ENCODE measurements around the gene SNRNP25. TPM values are rescaled to one million over a fixed set of nuclear protein-coding genes. Genes with fewer than 3 reads are reported as not detected.

SNRNP25 gene
- total and polyA plus RNA-seq, 2 of the 8 experiments (the other 6 are each of a cell fraction or from before 2014, with no cell fraction given): 53.0 to 58.4 TPM

- TF ChIP-seq TAF7 (optimal IDR thresholded peaks at IDR 0.05; ENCODE audit: borderline replicate concordance, low read depth, low read length): no peak
- no peak for TF ChIP-seq HDAC6 (IDR thresholded peaks at IDR 0.05; ENCODE audit: low read depth, low read length)
- WGBS, 2 experiments (ENCODE audit: extremely low coverage in 1 of 2, insufficient coverage in 1 of 2, insufficient read length in 1 of 2, insufficient replicate concordance in 2 of 2, low coverage in 1 of 2, low lambda C conversion rate in 2 of 2, missing lambda C conversion rate in 1 of 2): 88% methylated on average over 5 of the region's 5 CpGs; no CpG with 5 or more reads in 1 of the 2 experiments
- Histone ChIP-seq H4K20me1 (replicated peaks in 1 of 2; ENCODE audit: control insufficient read depth in 1 of 2, insufficient read depth in 2 of 2, low read length in 2 of 2) (peaks cover 0 to 16% of the 10 kb centered on the region in 2 experiments), H2AK5ac (ENCODE audit: low read depth, low read length) (no peak overlapping the region), H3K79me1 (ENCODE audit: low read depth, low read length) (peaks cover 2% of the 10 kb centered on the region), H3K4me2 (ENCODE audit: insufficient read depth in 1 of 2, low read depth in 2 of 2, low read length in 2 of 2) (no peak overlapping the region), H3K4me3 (ENCODE audit: extremely low read depth in 1 of 4, insufficient read depth in 2 of 4, low read depth in 3 of 4, low read length in 4 of 4) (no peak overlapping the region), H3K4me1 (replicated peaks in 1 of 4; ENCODE audit: control insufficient read depth in 3 of 4, insufficient read depth in 4 of 4, low read length in 3 of 4) (no peaks in the 10 kb centered on the region), H2BK12ac (ENCODE audit: low read depth, low read length) (no peak overlapping the region), H2AFZ (ENCODE audit: low read length) (no peak overlapping the region), H3K23ac (ENCODE audit: insufficient read length) (no peak overlapping the region), H3K9ac (replicated peaks in 1 of 4; ENCODE audit: extremely low read depth in 1 of 4, low read depth in 3 of 4, low read length in 3 of 4) (no peak overlapping the region), H3K18ac (ENCODE audit: extremely low read depth, low read length) (no peak overlapping the region), H3K79me2 (ENCODE audit: control insufficient read depth in 1 of 2, insufficient read depth in 2 of 2, low read length in 2 of 2) (peaks cover 0 to 10% of the 10 kb centered on the region in 2 experiments; a peak in 2 of 4 replicates), H4K5ac (ENCODE audit: insufficient read length, low read depth, low read length) (no peak overlapping the region), H4K91ac (replicated peaks; ENCODE audit: insufficient read length, low read length) (no peak overlapping the region), H3K56ac (replicated peaks; ENCODE audit: insufficient read length, low read depth, low read length) (no peak overlapping the region), H2BK20ac (ENCODE audit: low read length) (no peak overlapping the region), H3K27me3 (replicated peaks in 1 of 4; ENCODE audit: control insufficient read depth in 3 of 4, extremely low read depth in 1 of 4, insufficient read depth in 3 of 4, low read length in 3 of 4) (no peaks in the 10 kb centered on the region), H4K8ac (ENCODE audit: extremely low read depth, insufficient read depth, low read length) (no peak overlapping the region), H2BK120ac (replicated peaks; ENCODE audit: low read depth, low read length) (no peak overlapping the region), H2BK5ac (ENCODE audit: low read depth, low read length) (no peak overlapping the region), H3K14ac (ENCODE audit: insufficient read length) (no peak overlapping the region), H3K27ac (ENCODE audit: low read depth, low read length) (no peak overlapping the region), H3K4ac (replicated peaks; ENCODE audit: insufficient read length, low read depth, low read length) (no peak overlapping the region), H3K23me2 (ENCODE audit: low read depth, low read length) (no peaks in the 10 kb centered on the region), H3K36me3 (ENCODE audit: control insufficient read depth in 2 of 4, insufficient read depth in 4 of 4, low read length in 3 of 4) (peaks cover 25 to 72% (median 55%) of the 10 kb centered on the region in 4 experiments), H3K9me3 (ENCODE audit: insufficient read depth in 2 of 2, low read depth in 1 of 2, low read length in 1 of 2) (no peaks in the 10 kb centered on the region; a peak in 1 of 4 replicates), H2BK15ac (ENCODE audit: low read length) (no peak overlapping the region)
- no peak for DNase-seq (ENCODE audit: low read depth in 1 of 2, low spot score in 2 of 2)
- ChIA-PET CTCF (ENCODE audit: partially characterized antibody) (interaction anchor here (0.6 to 1.9 kb wide), 2 partner anchors 51 to 464 kb away, joined by 3 to 7 read pairs; no protein-coding TSS in a partner anchor), POLR2A (ENCODE audit: partially characterized antibody) (interaction anchor here (0.9 to 2.1 kb wide), 5 partner anchors 8 to 42 kb away, joined by 3 to 8 read pairs (median 3); partner anchors contain the start of genes POLR3K and SNRNP25)
- no peak for FAIRE-seq
Measured at GRCh38 chr16:45454-45853, 8.2 kb upstream of the SNRNP25 start.
